Loucy (cell line): ENCODE results near the gene ATP11A.

Experiments
- H2AFZ ChIP-seq: fragments of 200-600 bp; sonication (generic); 2 replicates; pipeline ENCODE4 v1.6.0; 2016; ENCODE audit warnings: antibody characterized with exemption, mild to moderate bottlenecking, low read length, moderate library complexity
- H3F3A ChIP-seq: fragments of 200-600 bp; 2 replicates; pipeline ENCODE4 v1.6.0; 2016; ENCODE audit warnings: antibody characterized with exemption, low read depth, mild to moderate bottlenecking
- H3K27me3 ChIP-seq: fragments of 200-600 bp; sonication (generic); 2 replicates; pipeline ENCODE4 v1.6.1; 2014; ENCODE audit warnings: low read length, mild to moderate bottlenecking; ENCODE audit not compliant: insufficient read depth, poor library complexity, severe bottlenecking
- H3K36me3 ChIP-seq: fragments of 200-600 bp; sonication (generic); 2 replicates; pipeline ENCODE4 v1.6.1; 2016; ENCODE audit warnings: low read length; ENCODE audit not compliant: insufficient read depth
- H3K4me1 ChIP-seq: fragments of 200-600 bp; sonication (generic); 2 replicates; pipeline ENCODE4 v1.5.1; 2014; ENCODE audit warnings: low read length, mild to moderate bottlenecking; ENCODE audit not compliant: insufficient read depth, poor library complexity, severe bottlenecking
- H3K4me2 ChIP-seq: fragments of 200-600 bp; sonication (generic); 2 replicates; pipeline ENCODE4 v1.6.0; 2014; ENCODE audit warnings: antibody characterized with exemption, low read length, low read depth, mild to moderate bottlenecking; ENCODE audit not compliant: poor library complexity, severe bottlenecking
- H3K4me3 ChIP-seq: fragments of 200-600 bp; sonication (generic); 2 replicates; pipeline ENCODE4 v1.5.1; 2014; ENCODE audit warnings: low read length, mild to moderate bottlenecking, mixed read lengths; ENCODE audit not compliant: poor library complexity, severe bottlenecking
- H3K79me2 ChIP-seq: fragments of 200-600 bp; sonication (generic); 2 replicates; pipeline ENCODE4 v1.6.1; 2014; ENCODE audit warnings: low read length; ENCODE audit not compliant: insufficient read depth
- H3K9ac ChIP-seq: fragments of 200-600 bp; sonication (generic); 2 replicates; pipeline ENCODE4 v1.6.0; 2014; ENCODE audit warnings: mild to moderate bottlenecking, low read depth, low read length, moderate library complexity; ENCODE audit not compliant: poor library complexity, severe bottlenecking
- H3K9me2 ChIP-seq: fragments of 200-600 bp; sonication (generic); replicated peaks from 2 replicates; pipeline ENCODE4 v1.6.1; 2016; ENCODE audit warnings: low read depth, low read length, mixed read lengths
- H3K9me3 ChIP-seq: fragments of 200-600 bp; sonication (generic); 2 replicates; pipeline ENCODE4 v1.6.1; 2014; ENCODE audit warnings: mild to moderate bottlenecking, antibody characterized with exemption, low read length, low read depth; ENCODE audit not compliant: insufficient read depth
- H4K20me1 ChIP-seq: fragments of 200-600 bp; sonication (generic); 2 replicates; pipeline ENCODE4 v1.6.0; 2014; ENCODE audit warnings: antibody characterized with exemption, low read length, mild to moderate bottlenecking; ENCODE audit not compliant: insufficient read depth, poor library complexity, severe bottlenecking
- EZH2phosphoT487 ChIP-seq: fragments of 200-600 bp; IDR thresholded peaks from 2 replicates; pipeline ENCODE4 v1.6.1; 2018; ENCODE audit warnings: antibody characterized with exemption, mild to moderate bottlenecking, moderate library complexity, borderline replicate concordance
- TF ChIP-seq, protein P1 (sequence below): fragments of 200-600 bp; sonication (generic); conservative IDR thresholded peaks from 2 replicates; pipeline ENCODE4 v1.5.1; 2014; ENCODE audit warnings: mild to moderate bottlenecking, antibody characterized with exemption, low read length

Gene ATP11A

DNA sequence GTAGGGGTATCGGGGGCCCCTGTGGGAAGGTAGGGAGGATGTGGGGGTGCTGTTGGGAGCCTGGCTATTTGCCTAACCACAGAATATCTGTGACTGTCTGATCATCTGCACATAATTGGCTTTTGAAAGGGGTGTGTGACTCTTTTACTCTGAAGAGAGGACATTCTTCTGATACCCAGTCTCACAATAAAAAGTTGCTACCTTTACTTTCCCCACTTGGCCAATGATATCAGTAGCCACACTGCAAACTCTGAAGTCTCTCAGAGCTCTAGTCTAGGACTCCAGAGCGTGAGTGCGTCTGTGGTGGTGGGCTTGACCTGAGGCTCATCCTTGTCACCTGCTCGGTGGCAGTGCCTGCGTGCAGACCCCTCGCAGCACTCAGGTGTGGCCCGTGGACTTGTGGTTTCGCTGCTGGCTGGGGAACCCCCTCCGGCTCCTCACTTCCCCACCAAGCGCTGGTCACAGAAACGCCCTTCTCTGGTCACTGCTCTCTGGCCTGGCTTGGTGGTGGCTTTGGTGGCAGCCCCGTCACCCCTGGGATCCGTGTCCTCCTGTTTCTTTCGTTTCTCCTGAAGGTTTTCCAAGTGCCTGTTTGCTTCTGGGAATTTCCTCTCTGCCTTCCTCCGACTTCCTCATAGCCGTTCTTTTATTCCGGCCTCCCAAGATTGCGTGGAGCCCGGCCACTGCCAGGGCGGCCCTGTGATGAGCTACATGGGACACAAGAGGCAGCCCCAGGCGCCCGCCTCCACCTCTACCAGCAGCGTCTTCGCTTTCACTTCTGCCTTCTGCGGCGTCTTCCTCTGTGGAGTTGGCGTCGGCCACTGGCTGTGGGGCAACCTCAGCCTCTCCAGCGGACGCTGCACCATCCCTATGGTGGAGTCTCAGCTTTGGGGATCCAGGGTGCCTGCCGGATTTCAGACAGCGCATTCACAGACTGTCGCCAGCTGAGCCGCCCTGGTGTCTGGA lies 78.0 kb downstream of the ATP11A start:
- Histone ChIP-seq H3K4me1 (no peaks in the 10 kb centered on the region), H3K9me2 (no peaks in the 10 kb centered on the region), H3K9ac (no peak overlapping the region), H2AFZ (no peak overlapping the region), H3K27me3 (no peaks in the 10 kb centered on the region), H3K79me2 (no peaks in the 10 kb centered on the region), H3F3A (no peaks in the 10 kb centered on the region), H3K36me3 (no peaks in the 10 kb centered on the region), H4K20me1 (no peaks in the 10 kb centered on the region), H3K4me2 (no peak overlapping the region), H3K4me3 (no peak overlapping the region), H3K9me3 (no peaks in the 10 kb centered on the region)
- TF ChIP-seq EZH2phosphoT487: no peak
- TF ChIP-seq, protein P1, sequence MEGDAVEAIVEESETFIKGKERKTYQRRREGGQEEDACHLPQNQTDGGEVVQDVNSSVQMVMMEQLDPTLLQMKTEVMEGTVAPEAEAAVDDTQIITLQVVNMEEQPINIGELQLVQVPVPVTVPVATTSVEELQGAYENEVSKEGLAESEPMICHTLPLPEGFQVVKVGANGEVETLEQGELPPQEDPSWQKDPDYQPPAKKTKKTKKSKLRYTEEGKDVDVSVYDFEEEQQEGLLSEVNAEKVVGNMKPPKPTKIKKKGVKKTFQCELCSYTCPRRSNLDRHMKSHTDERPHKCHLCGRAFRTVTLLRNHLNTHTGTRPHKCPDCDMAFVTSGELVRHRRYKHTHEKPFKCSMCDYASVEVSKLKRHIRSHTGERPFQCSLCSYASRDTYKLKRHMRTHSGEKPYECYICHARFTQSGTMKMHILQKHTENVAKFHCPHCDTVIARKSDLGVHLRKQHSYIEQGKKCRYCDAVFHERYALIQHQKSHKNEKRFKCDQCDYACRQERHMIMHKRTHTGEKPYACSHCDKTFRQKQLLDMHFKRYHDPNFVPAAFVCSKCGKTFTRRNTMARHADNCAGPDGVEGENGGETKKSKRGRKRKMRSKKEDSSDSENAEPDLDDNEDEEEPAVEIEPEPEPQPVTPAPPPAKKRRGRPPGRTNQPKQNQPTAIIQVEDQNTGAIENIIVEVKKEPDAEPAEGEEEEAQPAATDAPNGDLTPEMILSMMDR: no peak

DNA sequence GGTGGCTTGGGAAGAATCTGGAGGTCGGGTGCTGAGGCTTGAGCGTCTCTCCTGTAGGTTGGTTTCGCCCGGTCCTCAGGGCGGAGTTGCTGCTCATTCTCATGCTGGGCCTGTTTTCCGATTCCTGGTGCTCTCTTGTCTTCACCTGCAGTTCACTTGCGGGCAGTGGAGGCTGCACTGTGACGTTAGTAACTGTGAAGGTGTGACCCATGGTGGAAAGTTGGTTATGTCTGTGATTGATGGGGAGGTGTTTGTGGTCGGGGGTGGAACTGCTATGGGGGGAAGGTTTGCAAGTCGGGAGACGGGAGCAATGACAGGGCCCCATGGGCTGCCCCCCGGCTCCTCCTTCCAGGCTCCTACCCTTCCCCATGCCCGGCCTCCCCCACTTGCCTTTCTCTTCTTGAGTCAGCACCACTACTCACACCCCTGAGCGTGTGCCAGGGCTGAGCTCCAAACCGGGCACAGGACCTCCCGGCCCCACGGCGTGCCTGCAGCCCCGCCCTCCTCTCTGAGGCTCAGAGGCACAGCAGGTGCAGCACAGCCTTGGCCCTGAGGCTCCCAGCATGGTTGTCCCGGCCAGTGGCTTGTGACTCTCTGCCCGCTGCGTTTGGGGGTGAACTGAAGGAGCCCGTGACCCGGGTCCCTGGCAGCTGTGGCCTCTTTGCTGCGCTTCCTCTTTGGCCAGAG lies 79.1 kb downstream of the ATP11A start:
- H4K20me1 ChIP-seq: no peaks in the 10 kb centered on the region
- H3K79me2 ChIP-seq: no peaks in the 10 kb centered on the region

DNA sequence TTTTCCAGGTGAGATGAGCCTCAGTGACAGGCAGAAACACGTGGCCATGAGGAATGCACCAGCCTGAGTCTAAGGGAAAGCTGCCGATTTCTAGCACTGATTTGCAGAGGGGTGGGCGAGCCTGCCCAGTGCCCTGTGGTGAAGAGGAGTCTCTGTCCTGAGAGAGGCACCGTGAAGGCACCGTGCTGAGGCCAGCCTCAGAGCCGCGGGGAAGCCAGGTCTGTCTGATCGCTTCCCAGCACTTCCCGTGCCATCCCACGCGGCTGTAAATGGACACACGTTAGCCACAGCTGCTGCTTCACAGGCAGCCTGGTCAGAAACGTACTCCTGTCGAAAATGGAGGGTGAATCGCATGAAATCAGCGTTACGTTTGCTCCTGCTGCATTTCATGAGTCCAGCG lies 79.8 kb downstream of the ATP11A start:
- Histone ChIP-seq H3K4me1 (no peaks in the 10 kb centered on the region), H3F3A (no peaks in the 10 kb centered on the region), H3K9ac (no peak overlapping the region), H3K36me3 (no peaks in the 10 kb centered on the region), H2AFZ (no peak overlapping the region), H3K9me3 (no peaks in the 10 kb centered on the region), H3K4me3 (no peak overlapping the region), H3K4me2 (no peak overlapping the region), H3K79me2 (no peaks in the 10 kb centered on the region), H3K27me3 (no peaks in the 10 kb centered on the region), H3K9me2 (no peaks in the 10 kb centered on the region), H4K20me1 (no peaks in the 10 kb centered on the region)
- TF ChIP-seq, protein P1: no peak
- TF ChIP-seq EZH2phosphoT487: no peak

More for the DNA sequence above, 79.1 kb downstream of the ATP11A start:
- no peak overlapping the region for H3K4me2 ChIP-seq
- no peak overlapping the region for H2AFZ ChIP-seq
- TF ChIP-seq, protein P1: no peak
- TF ChIP-seq EZH2phosphoT487: no peak
- no peak overlapping the region for H3K4me3 ChIP-seq
- H3K9ac ChIP-seq: no peak overlapping the region
- no peaks in the 10 kb centered on the region for H3K36me3 ChIP-seq
- H3K9me3 ChIP-seq: no peaks in the 10 kb centered on the region
- H3K27me3 ChIP-seq: no peaks in the 10 kb centered on the region
- no peaks in the 10 kb centered on the region for H3F3A ChIP-seq
- H3K9me2 ChIP-seq: no peaks in the 10 kb centered on the region
- no peaks in the 10 kb centered on the region for H3K4me1 ChIP-seq
